Measurements from ENCODE around the gene NUDT16.

- TF ChIP-seq, protein P1, sequence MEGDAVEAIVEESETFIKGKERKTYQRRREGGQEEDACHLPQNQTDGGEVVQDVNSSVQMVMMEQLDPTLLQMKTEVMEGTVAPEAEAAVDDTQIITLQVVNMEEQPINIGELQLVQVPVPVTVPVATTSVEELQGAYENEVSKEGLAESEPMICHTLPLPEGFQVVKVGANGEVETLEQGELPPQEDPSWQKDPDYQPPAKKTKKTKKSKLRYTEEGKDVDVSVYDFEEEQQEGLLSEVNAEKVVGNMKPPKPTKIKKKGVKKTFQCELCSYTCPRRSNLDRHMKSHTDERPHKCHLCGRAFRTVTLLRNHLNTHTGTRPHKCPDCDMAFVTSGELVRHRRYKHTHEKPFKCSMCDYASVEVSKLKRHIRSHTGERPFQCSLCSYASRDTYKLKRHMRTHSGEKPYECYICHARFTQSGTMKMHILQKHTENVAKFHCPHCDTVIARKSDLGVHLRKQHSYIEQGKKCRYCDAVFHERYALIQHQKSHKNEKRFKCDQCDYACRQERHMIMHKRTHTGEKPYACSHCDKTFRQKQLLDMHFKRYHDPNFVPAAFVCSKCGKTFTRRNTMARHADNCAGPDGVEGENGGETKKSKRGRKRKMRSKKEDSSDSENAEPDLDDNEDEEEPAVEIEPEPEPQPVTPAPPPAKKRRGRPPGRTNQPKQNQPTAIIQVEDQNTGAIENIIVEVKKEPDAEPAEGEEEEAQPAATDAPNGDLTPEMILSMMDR (tag by site-specific recombination; IDR thresholded peaks at IDR 0.05), result no peak
- TF ChIP-seq, protein P2, sequence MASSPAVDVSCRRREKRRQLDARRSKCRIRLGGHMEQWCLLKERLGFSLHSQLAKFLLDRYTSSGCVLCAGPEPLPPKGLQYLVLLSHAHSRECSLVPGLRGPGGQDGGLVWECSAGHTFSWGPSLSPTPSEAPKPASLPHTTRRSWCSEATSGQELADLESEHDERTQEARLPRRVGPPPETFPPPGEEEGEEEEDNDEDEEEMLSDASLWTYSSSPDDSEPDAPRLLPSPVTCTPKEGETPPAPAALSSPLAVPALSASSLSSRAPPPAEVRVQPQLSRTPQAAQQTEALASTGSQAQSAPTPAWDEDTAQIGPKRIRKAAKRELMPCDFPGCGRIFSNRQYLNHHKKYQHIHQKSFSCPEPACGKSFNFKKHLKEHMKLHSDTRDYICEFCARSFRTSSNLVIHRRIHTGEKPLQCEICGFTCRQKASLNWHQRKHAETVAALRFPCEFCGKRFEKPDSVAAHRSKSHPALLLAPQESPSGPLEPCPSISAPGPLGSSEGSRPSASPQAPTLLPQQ (tag by site-specific recombination; IDR thresholded peaks at IDR 0.05), result no peak
- no peak for TF ChIP-seq ZNF530 (tag by site-specific recombination; IDR thresholded peaks at IDR 0.05; ENCODE audit: low read depth)
- TF ChIP-seq ZFP37 (tag by site-specific recombination; IDR thresholded peaks at IDR 0.05), result no peak
- TF ChIP-seq, protein P3, sequence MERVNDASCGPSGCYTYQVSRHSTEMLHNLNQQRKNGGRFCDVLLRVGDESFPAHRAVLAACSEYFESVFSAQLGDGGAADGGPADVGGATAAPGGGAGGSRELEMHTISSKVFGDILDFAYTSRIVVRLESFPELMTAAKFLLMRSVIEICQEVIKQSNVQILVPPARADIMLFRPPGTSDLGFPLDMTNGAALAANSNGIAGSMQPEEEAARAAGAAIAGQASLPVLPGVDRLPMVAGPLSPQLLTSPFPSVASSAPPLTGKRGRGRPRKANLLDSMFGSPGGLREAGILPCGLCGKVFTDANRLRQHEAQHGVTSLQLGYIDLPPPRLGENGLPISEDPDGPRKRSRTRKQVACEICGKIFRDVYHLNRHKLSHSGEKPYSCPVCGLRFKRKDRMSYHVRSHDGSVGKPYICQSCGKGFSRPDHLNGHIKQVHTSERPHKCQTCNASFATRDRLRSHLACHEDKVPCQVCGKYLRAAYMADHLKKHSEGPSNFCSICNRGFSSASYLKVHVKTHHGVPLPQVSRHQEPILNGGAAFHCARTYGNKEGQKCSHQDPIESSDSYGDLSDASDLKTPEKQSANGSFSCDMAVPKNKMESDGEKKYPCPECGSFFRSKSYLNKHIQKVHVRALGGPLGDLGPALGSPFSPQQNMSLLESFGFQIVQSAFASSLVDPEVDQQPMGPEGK (tag by site-specific recombination; IDR thresholded peaks at IDR 0.05), result no peak
- TF ChIP-seq ZNF362 (tag by site-specific recombination; IDR thresholded peaks at IDR 0.05), result no peak
- TF ChIP-seq ZNF24 (tag by site-specific recombination; IDR thresholded peaks at IDR 0.05), result no peak
- TF ChIP-seq, protein P4, sequence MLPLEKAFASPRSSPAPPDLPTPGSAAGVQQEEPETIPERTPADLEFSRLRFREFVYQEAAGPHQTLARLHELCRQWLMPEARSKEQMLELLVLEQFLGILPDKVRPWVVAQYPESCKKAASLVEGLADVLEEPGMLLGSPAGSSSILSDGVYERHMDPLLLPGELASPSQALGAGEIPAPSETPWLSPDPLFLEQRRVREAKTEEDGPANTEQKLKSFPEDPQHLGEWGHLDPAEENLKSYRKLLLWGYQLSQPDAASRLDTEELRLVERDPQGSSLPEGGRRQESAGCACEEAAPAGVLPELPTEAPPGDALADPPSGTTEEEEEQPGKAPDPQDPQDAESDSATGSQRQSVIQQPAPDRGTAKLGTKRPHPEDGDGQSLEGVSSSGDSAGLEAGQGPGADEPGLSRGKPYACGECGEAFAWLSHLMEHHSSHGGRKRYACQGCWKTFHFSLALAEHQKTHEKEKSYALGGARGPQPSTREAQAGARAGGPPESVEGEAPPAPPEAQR (tag by site-specific recombination; IDR thresholded peaks at IDR 0.05), result no peak
- no peak for TF ChIP-seq ZNF596 (tag by site-specific recombination; IDR thresholded peaks at IDR 0.05)
- TF ChIP-seq KLF1 (tag by site-specific recombination; IDR thresholded peaks at IDR 0.05), result no peak
- TF ChIP-seq ZBTB20 (tag by site-specific recombination; IDR thresholded peaks at IDR 0.05), result no peak
These were observed 32.7 kb upstream of the NUDT16 start for GRCh38 chr3:131348911-131349310.
